Keratinocyte (primary cell): ENCODE measurements around the gene VAMP8.

Experiments
- CTCF ChIP-seq, 3 experiments: IDR thresholded peaks in 1 of 3; conservative IDR thresholded peaks in 1 of 3; optimal IDR thresholded peaks in 1 of 3; 2 replicates in 2 of 3; 3 replicates in 1 of 3; pipeline versions ENCODE3 to v1.5.1; 2011; ENCODE audit warnings: low read length in 3 of 3, mild to moderate bottlenecking in 3 of 3, moderate library complexity in 2 of 3, control low read depth in 1 of 3, inconsistent platforms in 1 of 3; ENCODE audit not compliant: insufficient read depth in 2 of 3; ENCODE audit errors: extremely low read depth in 1 of 3
- EZH2 ChIP-seq: IDR thresholded peaks from one replicate; pipeline ENCODE4 v1.6.1; 2012; ENCODE audit warnings: inconsistent platforms, mild to moderate bottlenecking, low read length, moderate library complexity

- no peak for TF ChIP-seq EZH2
- no peak for TF ChIP-seq CTCF (optimal IDR thresholded peaks at IDR 0.05 in 1 of 3, IDR thresholded peaks at IDR 0.05 in 1 of 3, conservative IDR thresholded peaks at IDR 0.05 in 1 of 3; ENCODE audit: extremely low read depth in 1 of 3, insufficient read depth in 2 of 3, low read length in 3 of 3)
Measured at GRCh38 chr2:85605406-85606115, 28.2 kb downstream of the VAMP8 start.
